Activated naive CD8-positive, alpha-beta T cell (primary cell): ENCODE measurements around the gene PRF1.

Experiments used
- H3K27ac Mint-ChIP-seq: one replicate; pipeline ENCODE4 v1.8.0; 2021; ENCODE audit warnings: mixed read lengths
- H3K27me3 Mint-ChIP-seq: one replicate; pipeline ENCODE4 v1.8.0; 2021; ENCODE audit warnings: mixed read lengths
- H3K36me3 Mint-ChIP-seq: one replicate; pipeline ENCODE4 v1.8.0; 2021; ENCODE audit warnings: mixed read lengths
- H3K4me1 Mint-ChIP-seq: one replicate; pipeline ENCODE4 v1.8.0; 2021; ENCODE audit warnings: low read depth, mixed read lengths
- H3K4me3 Mint-ChIP-seq: one replicate; pipeline ENCODE4 v1.8.0; 2021; ENCODE audit warnings: mild to moderate bottlenecking, mixed read lengths
- H3K9me3 Mint-ChIP-seq: one replicate; pipeline ENCODE4 v1.8.0; 2021; ENCODE audit warnings: low read depth, mixed read lengths

Gene PRF1

GRCh38 chr10:70567603-70568002 lies 34.9 kb downstream of the PRF1 start:
- Mint-ChIP-seq H3K27ac (no peak overlapping the region), H3K4me3 (no peak overlapping the region), H3K4me1 (peaks cover 14% of the 10 kb centered on the region), H3K36me3 (peaks cover 2% of the 10 kb centered on the region), H3K27me3 (no peaks in the 10 kb centered on the region), H3K9me3 (no peaks in the 10 kb centered on the region)

DNA sequence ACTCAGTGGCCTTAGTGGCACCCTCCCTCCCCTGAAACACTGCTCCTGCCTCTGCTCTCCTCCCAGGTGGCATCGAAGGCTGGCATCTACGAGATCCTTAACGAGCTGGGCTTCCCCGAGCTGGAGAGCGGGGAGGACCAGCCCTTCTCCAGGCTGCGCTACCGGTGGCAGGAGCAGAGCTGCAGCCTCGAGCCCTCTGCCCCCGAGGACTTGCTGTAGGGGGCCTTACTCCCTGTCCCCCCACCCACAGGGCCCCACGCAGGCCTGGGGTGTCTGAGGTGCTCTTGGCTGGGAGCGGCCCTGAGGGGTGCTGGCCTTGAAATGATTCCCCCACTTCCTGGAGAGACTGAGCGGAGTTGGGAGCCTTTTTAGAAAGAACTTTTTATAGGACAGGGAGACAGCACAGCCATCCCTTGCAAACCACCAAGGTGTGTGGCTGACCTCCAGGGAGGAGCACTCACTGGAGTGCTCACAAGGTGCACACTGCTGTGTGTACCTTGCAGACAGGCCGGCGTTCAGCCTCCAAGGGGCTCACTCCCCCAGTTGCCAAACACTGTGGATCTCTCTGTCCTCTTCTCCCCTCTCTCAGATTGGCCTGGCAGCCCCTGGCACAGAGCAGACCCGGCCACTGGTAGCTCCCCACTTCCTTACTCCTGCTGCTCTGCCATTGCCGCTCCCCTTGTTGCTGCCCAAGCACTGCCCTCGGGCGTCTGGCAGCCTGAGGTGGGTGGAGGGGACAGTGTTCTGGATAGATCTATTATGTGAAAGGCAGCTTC lies 35.8 kb downstream of the PRF1 start:
- no peaks in the 10 kb centered on the region for H3K9me3 Mint-ChIP-seq
- no peak overlapping the region for H3K27ac Mint-ChIP-seq
- peaks cover 2% of the 10 kb centered on the region for H3K36me3 Mint-ChIP-seq
- no peak overlapping the region for H3K4me3 Mint-ChIP-seq
- H3K27me3 Mint-ChIP-seq: no peaks in the 10 kb centered on the region
- H3K4me1 Mint-ChIP-seq: peaks cover 15% of the 10 kb centered on the region

DNA sequence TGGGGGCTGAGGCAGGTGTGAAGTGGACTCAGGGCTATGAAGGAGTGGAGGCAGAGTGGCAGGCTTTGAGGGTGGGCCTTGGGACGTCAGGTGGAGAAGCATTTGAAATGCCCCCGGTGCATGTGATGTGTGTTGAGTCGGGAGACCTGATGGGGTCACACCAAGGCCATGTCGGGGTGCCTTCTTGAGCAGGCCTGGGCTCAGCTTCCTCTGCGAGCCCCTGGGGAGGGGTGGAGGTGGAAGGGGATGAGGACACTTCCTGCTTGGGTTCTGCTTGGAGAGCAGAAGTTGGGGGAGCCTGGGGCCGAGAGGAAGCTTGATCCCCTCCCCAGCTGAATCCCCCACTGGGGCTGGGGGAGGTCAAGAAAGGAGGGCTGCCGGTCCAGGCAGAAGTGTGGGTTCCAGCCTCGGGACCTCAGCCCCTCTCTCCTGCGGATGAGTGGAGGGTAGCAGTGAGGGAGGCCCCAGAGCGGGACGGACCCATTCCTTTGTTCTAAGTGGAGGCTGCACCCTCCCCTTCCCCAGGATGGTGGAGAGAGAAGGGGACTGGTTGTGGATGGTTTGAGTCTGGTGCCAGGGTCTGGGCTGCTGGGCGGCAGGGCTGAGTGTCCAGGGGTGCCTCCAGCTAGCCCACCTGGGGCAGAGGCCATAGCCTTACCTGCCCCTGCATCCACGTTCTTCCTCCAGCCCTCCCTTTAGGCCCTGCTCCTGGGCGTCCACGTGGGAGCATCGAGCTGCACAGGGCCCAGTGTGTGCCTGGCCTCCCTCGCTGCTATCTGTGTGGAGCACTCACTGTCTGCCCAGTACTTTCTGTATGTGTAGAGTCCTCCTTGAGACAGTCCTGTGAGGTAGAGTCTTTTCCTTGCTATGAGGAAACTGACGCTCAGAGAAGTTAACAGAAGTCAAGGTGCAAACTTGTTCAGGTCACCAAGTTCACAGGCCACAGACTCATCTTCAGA lies 36.7 kb downstream of the PRF1 start:
- Mint-ChIP-seq H3K36me3 (peaks cover 2% of the 10 kb centered on the region), H3K27ac (no peak overlapping the region), H3K4me3 (no peak overlapping the region)

DNA sequence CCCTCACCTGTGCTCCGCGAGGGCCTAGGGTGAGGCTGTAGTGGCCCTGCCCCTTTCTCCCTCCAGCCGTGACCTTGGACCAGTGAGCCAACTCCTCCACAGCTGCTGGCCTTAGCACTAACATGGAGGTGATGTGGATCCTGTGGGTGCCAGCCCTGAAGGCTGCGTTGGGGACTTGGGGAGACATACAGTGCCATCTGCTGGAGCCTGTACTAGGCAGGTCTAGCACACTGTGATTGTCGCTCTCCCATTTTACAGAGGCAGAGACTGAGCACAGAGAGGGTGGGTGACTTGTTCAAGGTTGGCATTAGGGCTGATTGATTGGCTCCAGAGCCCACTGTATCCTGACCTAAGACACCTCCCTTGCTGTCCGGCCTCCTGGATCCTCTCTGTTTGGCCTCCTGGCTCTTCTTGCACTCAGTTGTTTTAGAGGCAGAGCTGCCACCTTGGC lies 37.6 kb downstream of the PRF1 start:
- Mint-ChIP-seq H3K27ac (no peak overlapping the region), H3K4me1 (peaks cover 13% of the 10 kb centered on the region), H3K9me3 (no peaks in the 10 kb centered on the region), H3K36me3 (no peaks in the 10 kb centered on the region), H3K27me3 (no peaks in the 10 kb centered on the region), H3K4me3 (no peak overlapping the region)

More for the DNA sequence above, 36.7 kb downstream of the PRF1 start:
- Mint-ChIP-seq H3K27me3 (no peaks in the 10 kb centered on the region), H3K4me1 (peaks cover 15% of the 10 kb centered on the region), H3K9me3 (no peaks in the 10 kb centered on the region)

DNA sequence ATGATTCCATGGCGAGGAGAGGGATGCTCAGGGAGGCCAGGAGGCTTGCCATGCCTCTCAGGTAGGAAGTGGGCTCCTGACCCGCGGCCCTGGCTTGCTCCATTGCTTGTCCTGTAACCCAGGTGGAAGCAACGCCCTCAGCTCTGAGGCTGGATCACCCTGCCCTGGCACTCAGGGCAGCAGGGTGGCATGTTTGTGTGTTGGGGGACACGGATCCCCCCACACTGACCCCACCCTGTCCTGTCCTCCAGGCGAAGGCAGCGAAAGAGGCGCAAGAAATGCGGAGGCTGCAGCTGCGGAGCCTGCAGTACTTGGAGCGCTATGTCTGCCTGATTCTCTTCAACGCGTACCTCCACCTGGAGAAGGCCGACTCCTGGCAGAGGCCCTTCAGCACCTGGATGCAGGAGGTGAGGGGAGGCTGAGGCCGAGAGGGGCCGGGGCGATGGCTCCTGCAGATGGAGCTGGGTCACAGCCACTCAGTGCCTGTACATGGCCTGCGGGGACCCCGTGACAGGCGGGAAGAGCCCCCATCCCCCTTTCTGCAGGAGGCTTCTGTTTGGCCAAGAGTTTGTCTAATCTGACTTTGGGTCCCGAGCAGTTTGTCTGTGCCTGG lies 38.3 kb downstream of the PRF1 start:
- H3K9me3 Mint-ChIP-seq: no peaks in the 10 kb centered on the region
- H3K36me3 Mint-ChIP-seq: no peaks in the 10 kb centered on the region
- peaks cover 12% of the 10 kb centered on the region for H3K4me1 Mint-ChIP-seq
- no peak overlapping the region for H3K27ac Mint-ChIP-seq
- no peak overlapping the region for H3K4me3 Mint-ChIP-seq
- no peaks in the 10 kb centered on the region for H3K27me3 Mint-ChIP-seq

GRCh38 chr10:70563230-70563629 lies 39.3 kb downstream of the PRF1 start:
- H3K27ac Mint-ChIP-seq: no peak overlapping the region
- no peaks in the 10 kb centered on the region for H3K36me3 Mint-ChIP-seq
- no peaks in the 10 kb centered on the region for H3K9me3 Mint-ChIP-seq
- no peak overlapping the region for H3K4me3 Mint-ChIP-seq
- H3K4me1 Mint-ChIP-seq: peaks cover 18% of the 10 kb centered on the region
- no peaks in the 10 kb centered on the region for H3K27me3 Mint-ChIP-seq

DNA sequence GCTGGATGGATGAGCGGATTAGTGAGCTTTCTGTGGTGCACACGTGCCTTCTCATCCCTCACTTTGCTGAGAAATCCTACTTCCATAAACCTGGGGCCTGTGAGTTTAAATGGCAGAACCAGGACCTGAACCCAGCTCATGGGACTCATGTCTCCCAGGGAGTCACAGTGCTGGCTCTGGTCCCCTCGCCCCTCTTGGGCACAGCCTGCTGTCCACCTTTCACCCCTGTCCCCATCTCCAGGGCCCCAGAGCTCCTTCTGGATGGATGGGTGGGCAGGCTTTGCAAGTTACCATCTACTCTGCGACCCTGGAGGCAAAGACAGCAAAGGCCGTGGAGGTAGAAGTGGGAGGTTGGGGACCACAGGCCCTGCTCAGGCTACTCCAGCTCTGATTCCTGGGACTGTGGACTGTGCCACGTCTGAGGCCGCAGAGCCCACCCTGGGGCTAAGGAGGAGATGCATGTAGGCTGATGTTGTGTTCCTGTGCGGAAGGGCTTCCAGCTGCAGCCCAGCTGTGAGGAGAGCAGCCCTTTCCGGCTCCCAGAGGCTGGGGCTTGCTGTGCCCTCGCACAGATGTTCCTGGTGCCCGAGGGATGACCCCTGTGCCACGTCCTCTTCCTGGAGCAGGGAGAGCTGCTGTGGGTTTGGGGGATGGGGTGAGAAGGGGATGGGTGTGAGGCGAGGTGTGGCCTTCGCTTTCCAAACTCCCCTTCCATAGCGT lies 40.3 kb downstream of the PRF1 start:
- peaks cover 18% of the 10 kb centered on the region for H3K4me1 Mint-ChIP-seq
- H3K27me3 Mint-ChIP-seq: no peaks in the 10 kb centered on the region
- no peaks in the 10 kb centered on the region for H3K36me3 Mint-ChIP-seq
- no peaks in the 10 kb centered on the region for H3K9me3 Mint-ChIP-seq
- H3K4me3 Mint-ChIP-seq: no peak overlapping the region
- H3K27ac Mint-ChIP-seq: no peak overlapping the region

DNA sequence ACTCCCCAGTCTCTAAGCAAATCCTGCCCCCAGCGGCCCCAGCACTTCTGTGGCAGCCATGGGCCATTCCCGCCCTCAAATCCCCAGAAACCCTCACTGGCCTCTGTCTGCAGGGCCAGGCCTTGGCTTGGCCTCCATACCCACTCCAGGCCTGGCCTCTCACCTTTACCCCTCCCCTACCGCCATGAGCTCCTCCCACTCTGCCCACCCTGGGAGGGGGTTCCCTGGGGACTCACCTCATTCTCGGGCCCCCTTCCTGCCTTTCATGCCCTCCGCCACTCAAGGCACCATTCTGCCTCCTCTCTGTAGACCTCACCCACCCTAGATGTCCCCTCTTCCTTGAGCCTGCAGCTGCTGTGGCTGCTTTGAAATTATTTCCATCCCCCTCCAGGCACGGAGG lies 41.0 kb downstream of the PRF1 start:
- peaks cover 18% of the 10 kb centered on the region for H3K4me1 Mint-ChIP-seq
- H3K9me3 Mint-ChIP-seq: no peaks in the 10 kb centered on the region
- no peaks in the 10 kb centered on the region for H3K27me3 Mint-ChIP-seq
- no peak overlapping the region for H3K27ac Mint-ChIP-seq
- H3K36me3 Mint-ChIP-seq: no peaks in the 10 kb centered on the region
- no peak overlapping the region for H3K4me3 Mint-ChIP-seq

DNA sequence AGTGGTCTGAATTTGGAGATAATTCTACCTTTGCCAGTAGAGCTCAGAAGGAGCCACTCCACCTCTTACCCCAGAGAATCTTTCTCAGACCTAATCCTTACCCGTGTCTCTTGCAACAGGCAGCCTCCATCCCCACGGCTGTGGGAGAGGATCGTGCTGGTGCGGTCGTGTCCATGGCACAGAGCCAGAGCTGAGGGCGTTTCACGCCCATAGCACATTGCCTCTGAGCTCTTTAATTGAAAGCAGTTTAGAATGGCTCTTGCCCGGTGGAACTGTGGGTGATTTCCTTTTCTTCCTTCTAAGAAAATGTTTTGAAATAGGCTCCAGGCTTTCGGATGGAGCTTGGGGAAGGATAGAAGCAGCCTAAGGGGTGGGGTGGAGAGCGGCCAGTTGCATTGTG lies 41.5 kb downstream of the PRF1 start:
- peaks cover 18% of the 10 kb centered on the region for H3K4me1 Mint-ChIP-seq
- no peaks in the 10 kb centered on the region for H3K36me3 Mint-ChIP-seq
- H3K9me3 Mint-ChIP-seq: no peaks in the 10 kb centered on the region
- H3K4me3 Mint-ChIP-seq: no peak overlapping the region
- no peak overlapping the region for H3K27ac Mint-ChIP-seq
- no peaks in the 10 kb centered on the region for H3K27me3 Mint-ChIP-seq

GRCh38 chr10:70560511-70560941 lies 42.0 kb downstream of the PRF1 start:
- H3K36me3 Mint-ChIP-seq: no peaks in the 10 kb centered on the region
- peaks cover 16% of the 10 kb centered on the region for H3K4me1 Mint-ChIP-seq
- no peaks in the 10 kb centered on the region for H3K27me3 Mint-ChIP-seq
- no peak overlapping the region for H3K27ac Mint-ChIP-seq
- H3K9me3 Mint-ChIP-seq: no peaks in the 10 kb centered on the region
- H3K4me3 Mint-ChIP-seq: no peak overlapping the region

- H3K9me3 Mint-ChIP-seq: no peaks in the 10 kb centered on the region
- H3K36me3 Mint-ChIP-seq: no peaks in the 10 kb centered on the region
- H3K4me3 Mint-ChIP-seq: peak overlapping the region; percentile 84
- H3K27me3 Mint-ChIP-seq: no peaks in the 10 kb centered on the region
- peak overlapping the region; percentile 54 for H3K27ac Mint-ChIP-seq
- H3K4me1 Mint-ChIP-seq: peaks cover 13% of the 10 kb centered on the region
These were observed 42.7 kb downstream of the PRF1 start for GRCh38 chr10:70559861-70560260.

DNA sequence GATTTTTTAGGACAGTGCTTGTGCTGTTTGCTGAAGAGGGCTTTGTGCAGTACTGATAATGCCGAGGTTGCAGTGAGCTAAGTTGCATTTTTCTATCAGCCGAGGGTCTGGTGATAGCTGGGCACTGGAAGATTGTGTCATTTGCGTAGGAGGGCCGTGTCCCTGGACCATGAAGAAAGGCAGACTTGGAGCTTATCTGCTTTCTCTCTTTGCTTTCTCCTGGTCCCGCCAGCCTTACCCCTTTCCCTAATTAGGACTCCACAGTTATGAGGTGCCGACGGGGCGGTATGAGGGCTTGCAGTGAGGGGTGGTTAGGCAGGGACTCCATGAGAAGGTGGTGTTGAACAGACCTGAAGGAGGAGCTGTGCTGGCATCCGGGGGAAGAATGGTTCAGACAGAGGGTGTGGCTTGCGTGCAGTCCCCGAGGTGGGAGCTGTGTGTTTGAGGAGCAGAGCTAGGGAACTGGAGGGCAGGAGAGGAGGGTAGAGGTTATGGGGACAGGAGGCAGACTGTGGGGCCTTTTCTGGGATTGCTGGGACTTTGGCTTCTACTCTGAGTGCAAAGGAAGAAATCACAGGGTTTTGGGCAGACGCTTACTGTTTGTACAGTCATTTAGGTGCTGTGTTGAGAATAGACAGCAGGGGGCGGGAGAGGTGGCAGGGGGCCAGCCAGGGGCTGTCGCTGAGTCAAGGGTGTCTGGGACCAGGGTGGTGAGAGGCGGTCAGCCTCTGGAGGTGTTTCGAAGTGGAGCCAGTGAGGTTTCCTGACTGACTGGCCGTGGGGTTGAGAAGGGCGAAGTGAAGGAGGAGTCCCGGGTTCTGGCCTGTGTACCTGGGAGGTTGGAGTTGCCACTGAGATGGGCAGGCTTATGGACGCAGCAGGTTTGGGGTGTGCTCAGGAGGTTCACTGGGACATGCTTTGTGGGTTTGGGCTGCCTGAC lies 43.4 kb downstream of the PRF1 start:
- peak overlapping the region; percentile 84 for H3K4me3 Mint-ChIP-seq
- peak overlapping the region; percentile 42 for H3K27ac Mint-ChIP-seq
- no peaks in the 10 kb centered on the region for H3K9me3 Mint-ChIP-seq
- no peaks in the 10 kb centered on the region for H3K27me3 Mint-ChIP-seq
- no peaks in the 10 kb centered on the region for H3K36me3 Mint-ChIP-seq
- H3K4me1 Mint-ChIP-seq: peaks cover 13% of the 10 kb centered on the region

DNA sequence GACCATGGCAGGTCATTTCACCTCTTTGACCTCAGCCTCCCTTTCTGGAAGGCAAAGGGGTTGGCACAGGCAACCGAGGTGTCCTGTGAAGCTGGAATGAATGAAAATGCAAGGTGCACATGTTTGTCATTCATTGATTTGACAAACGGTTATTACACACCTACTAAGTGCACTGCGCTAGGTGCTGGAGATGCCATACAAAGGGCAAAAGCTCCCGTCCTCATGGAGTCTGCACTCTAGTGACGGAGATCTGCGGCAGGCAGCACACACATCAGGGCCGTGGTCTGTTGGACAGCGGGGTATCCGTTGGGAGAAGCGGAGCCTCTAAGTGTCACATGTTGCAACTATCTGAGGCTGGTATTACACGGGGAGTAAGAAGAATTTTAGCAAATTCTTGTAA lies 44.2 kb downstream of the PRF1 start:
- Mint-ChIP-seq H3K4me3 (peak overlapping the region; percentile 32), H3K9me3 (no peaks in the 10 kb centered on the region), H3K27me3 (no peaks in the 10 kb centered on the region), H3K4me1 (peaks cover 11% of the 10 kb centered on the region), H3K27ac (no peak overlapping the region), H3K36me3 (no peaks in the 10 kb centered on the region)
